GM18870 (cell line): ENCODE results near the gene MAP7D2.
A peak's percentile ranks its signal among the peaks of the same experiment; 100 is the strongest.

Experiments
- ATAC-seq: cut with Tn5 transposase; IDR thresholded peaks from one replicate; pipeline ENCODE4 v1.9.1; 2021; ENCODE audit warnings: moderate library complexity; ENCODE audit not compliant: unreplicated experiment

Gene MAP7D2

GRCh38 chrX:19975845-19976244, 140.9 kb downstream of the MAP7D2 start:
- no peak for ATAC-seq

GRCh38 chrX:19972984-19973383, 143.7 kb downstream of the MAP7D2 start:
- ATAC-seq = no peak

GRCh38 chrX:19968276-19968675, 148.4 kb downstream of the MAP7D2 start:
- ATAC-seq = no peak

- no peak for ATAC-seq
These were observed 150.7 kb downstream of the MAP7D2 start for GRCh38 chrX:19966056-19966455.

DNA sequence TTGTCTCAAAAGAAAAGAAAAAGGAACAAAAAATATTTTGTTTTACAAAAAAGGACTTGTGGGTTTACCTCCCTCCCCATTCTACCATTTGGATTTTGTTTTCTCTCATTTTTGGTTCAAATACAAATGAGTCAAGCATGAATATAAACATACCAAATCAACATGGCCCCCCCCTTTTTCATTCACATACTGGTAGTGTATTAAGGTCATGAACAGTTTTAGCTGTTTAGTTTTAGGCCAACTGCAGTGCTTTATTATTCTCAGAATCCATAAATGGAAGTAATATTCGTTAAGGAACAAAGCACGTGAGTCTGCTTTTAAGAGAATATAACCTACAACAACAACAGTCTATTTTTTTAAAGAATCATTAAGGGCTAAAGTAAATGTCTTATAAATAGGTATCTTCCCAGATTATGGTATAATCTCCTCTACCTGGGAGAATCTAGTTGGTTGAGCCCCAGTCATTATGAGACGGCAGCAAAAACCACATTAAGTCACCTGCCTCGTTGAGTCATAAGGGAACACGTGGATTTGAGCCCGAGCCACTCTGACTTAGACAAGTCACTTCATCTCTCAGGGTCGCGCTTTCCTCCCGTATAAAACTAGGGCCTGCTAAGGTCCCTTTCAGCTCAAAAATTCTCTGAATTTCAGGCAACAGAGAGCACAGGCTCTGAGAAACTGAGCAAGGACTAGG, 152.5 kb downstream of the MAP7D2 start:
- peak; percentile 80 for ATAC-seq

GRCh38 chrX:19960913-19961312, 155.8 kb downstream of the MAP7D2 start:
- ATAC-seq = no peak

DNA sequence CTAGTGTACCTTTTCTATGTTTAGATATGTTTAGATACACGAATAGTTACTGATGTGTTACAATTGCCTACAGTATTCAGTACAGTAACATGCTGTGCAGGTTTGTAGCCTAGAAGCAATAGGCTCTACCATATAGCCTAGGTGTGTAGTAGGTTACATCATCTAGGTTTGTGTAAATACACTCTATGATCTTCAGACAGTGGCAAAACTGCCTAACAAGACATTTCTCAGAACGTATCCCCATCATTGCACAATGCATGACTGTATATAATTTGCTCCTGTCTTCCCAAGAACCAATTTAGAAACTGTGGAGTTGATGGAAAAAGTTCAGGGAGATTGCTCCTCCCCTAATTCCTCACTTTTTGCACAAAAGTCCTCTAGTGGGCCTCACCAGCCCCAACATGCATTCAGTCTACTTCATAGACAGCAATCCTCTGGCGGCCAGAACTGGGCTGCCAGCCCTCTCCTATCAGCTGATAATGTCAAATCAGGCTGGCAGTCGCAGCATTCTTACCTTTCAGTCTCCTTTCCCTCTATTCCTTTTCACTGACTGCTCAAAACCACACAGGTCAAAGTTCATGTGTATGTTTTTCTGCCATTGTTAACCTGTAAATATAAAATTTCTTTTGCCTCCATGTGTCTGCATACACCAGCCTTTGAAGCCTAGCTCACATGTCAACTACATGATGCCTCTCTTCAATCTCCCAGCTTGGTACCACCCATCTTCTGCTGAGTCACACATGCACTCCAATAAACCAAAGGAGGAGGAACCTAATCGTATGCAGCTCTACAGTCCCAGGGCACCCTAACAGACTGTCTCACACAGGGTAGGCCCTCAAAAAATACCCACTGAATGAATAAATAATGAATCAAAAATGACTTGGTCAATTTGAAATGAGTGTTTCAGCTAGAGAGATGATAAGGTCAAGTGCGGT, 157.9 kb downstream of the MAP7D2 start:
- ATAC-seq = no peak

GRCh38 chrX:19956923-19957322, 159.8 kb downstream of the MAP7D2 start:
- no peak for ATAC-seq
